H1 (cell line): ENCODE data around the gene TYMS. TPM values are rescaled to one million over a fixed set of nuclear protein-coding genes. Genes with fewer than 3 reads are reported as not detected.
A peak's percentile ranks its signal among the peaks of the same experiment; 100 is the strongest.

Source experiments
- CTCF ChIA-PET: fragments of 300-600 bp; sonication (Branson Sonifier 250); formaldehyde crosslinking; loops from one replicate; lab custom pipeline; 2021; ENCODE audit not compliant: partially characterized antibody; lab: Charles Lee
- POLR2A ChIA-PET: fragments of 300-600 bp; sonication (Branson Sonifier 250); formaldehyde crosslinking; loops from one replicate; lab custom pipeline; 2021; ENCODE audit warnings: inconsistent platforms; ENCODE audit not compliant: partially characterized antibody; lab: Charles Lee
- DNase-seq, 2 experiments: peaks; one replicate each; pipeline versions ENCODE4 v3.0.0 to v3.0.0-alpha.2; 2010 to 2022; ENCODE audit warnings: low spot score in 2 of 2, low read depth in 1 of 2, mixed read lengths in 1 of 2
- FAIRE-seq: peaks from 2 replicates; lab custom pipeline; 2011; peaks lifted over from hg19 to GRCh38; lab: Jason Lieb, UNC
- H2AFZ ChIP-seq: 2 replicates; pipeline ENCODE4 v1.8.1; 2012; ENCODE audit warnings: low read length, inconsistent platforms
- H2AK5ac ChIP-seq: 2 replicates; pipeline ENCODE4 v1.6.1; 2013; ENCODE audit warnings: low read depth, low read length
- H2BK120ac ChIP-seq: replicated peaks from 2 replicates; pipeline ENCODE3; 2013; ENCODE audit warnings: low read depth, low read length, inconsistent platforms
- H2BK12ac ChIP-seq: 2 replicates; pipeline ENCODE4 v1.6.1; 2013; ENCODE audit warnings: low read depth, low read length
- H2BK15ac ChIP-seq: 2 replicates; pipeline ENCODE4 v1.6.1; 2013; ENCODE audit warnings: low read length
- H2BK20ac ChIP-seq: 2 replicates; pipeline ENCODE4 v1.6.1; 2013; ENCODE audit warnings: low read length
- H2BK5ac ChIP-seq: 2 replicates; pipeline ENCODE4 v1.6.1; 2013; ENCODE audit warnings: low read depth, low read length
- H3K14ac ChIP-seq: 2 replicates; pipeline ENCODE4 v1.6.1; 2013; ENCODE audit warnings: inconsistent platforms; ENCODE audit not compliant: insufficient read length
- H3K18ac ChIP-seq: 2 replicates; pipeline ENCODE4 v1.6.1; 2013; ENCODE audit warnings: low read length; ENCODE audit errors: extremely low read depth
- H3K23ac ChIP-seq: 2 replicates; pipeline ENCODE4 v1.6.1; 2013; ENCODE audit warnings: inconsistent platforms; ENCODE audit not compliant: insufficient read length
- H3K23me2 ChIP-seq: 2 replicates; pipeline ENCODE4 v1.6.1; 2013; ENCODE audit warnings: low read depth, low read length
- H3K27ac ChIP-seq: 2 replicates; pipeline ENCODE4 v1.6.1; 2011; ENCODE audit warnings: low read depth, low read length, inconsistent platforms
- H3K27me3 ChIP-seq, 4 experiments: replicated peaks in 1 of 4; 1 replicate in 1 of 4; 2 replicates in 3 of 4; pipeline versions ENCODE4 v1.6.1 to v1.8.1; 2011 to 2013; ENCODE audit warnings: low read length in 3 of 4, mild to moderate bottlenecking in 3 of 4, inconsistent platforms in 2 of 4, mixed read lengths in 2 of 4, moderate library complexity in 1 of 4; ENCODE audit not compliant: control insufficient read depth in 3 of 4, insufficient read depth in 3 of 4; ENCODE audit errors: extremely low read depth in 1 of 4
- H3K36me3 ChIP-seq, 4 experiments: 2 replicates each; pipeline versions ENCODE4 v1.6.1 to v1.8.1; 2011 to 2013; ENCODE audit warnings: mild to moderate bottlenecking in 4 of 4, low read length in 3 of 4, moderate library complexity in 2 of 4, control low read depth in 1 of 4, inconsistent platforms in 1 of 4; ENCODE audit not compliant: insufficient read depth in 4 of 4, control insufficient read depth in 2 of 4
- H3K4ac ChIP-seq: replicated peaks from 2 replicates; pipeline ENCODE3; 2013; ENCODE audit warnings: low read length, low read depth, mixed read lengths, inconsistent platforms; ENCODE audit not compliant: insufficient read length
- H3K4me1 ChIP-seq, 4 experiments: replicated peaks in 1 of 4; 1 replicate in 1 of 4; 2 replicates in 3 of 4; pipeline versions ENCODE4 v1.6.1 to v1.8.1; 2011 to 2013; ENCODE audit warnings: low read length in 3 of 4, inconsistent platforms in 2 of 4, mixed read lengths in 1 of 4; ENCODE audit not compliant: insufficient read depth in 4 of 4, control insufficient read depth in 3 of 4
- H3K4me2 ChIP-seq, 2 experiments: 2 replicates each; pipeline versions ENCODE4 v1.6.1 to v1.8.1; 2011 to 2013; ENCODE audit warnings: low read depth in 2 of 2, low read length in 2 of 2, control low read depth in 1 of 2, inconsistent platforms in 1 of 2, mild to moderate bottlenecking in 1 of 2; ENCODE audit not compliant: insufficient read depth in 1 of 2
- H3K4me3 ChIP-seq, 4 experiments: fragments of 200-600, 300-600 bp in 1 of 4; sonication (generic), shearing (Covaris generic), sonication (Bioruptor Twin) in 1 of 4; 2 replicates each; pipeline versions ENCODE4 v1.5.1 to v1.8.1; 2011 to 2016; ENCODE audit warnings: low read length in 4 of 4, low read depth in 3 of 4, control low read depth in 2 of 4, inconsistent platforms in 2 of 4, mild to moderate bottlenecking in 2 of 4, mixed read lengths in 1 of 4, moderate library complexity in 1 of 4; ENCODE audit not compliant: insufficient read depth in 2 of 4; ENCODE audit errors: extremely low read depth in 1 of 4
- H3K56ac ChIP-seq: replicated peaks from 2 replicates; pipeline ENCODE3; 2013; ENCODE audit warnings: low read depth, mild to moderate bottlenecking, mixed read lengths, low read length, inconsistent platforms; ENCODE audit not compliant: insufficient read length
- H3K79me1 ChIP-seq: 2 replicates; pipeline ENCODE4 v1.6.1; 2013; ENCODE audit warnings: low read depth, low read length, control low read depth
- H3K79me2 ChIP-seq, 2 experiments: 2 replicates each; pipeline versions ENCODE4 v1.6.1 to v1.8.1; 2012 to 2013; ENCODE audit warnings: low read length in 2 of 2, mild to moderate bottlenecking in 2 of 2, inconsistent platforms in 1 of 2; ENCODE audit not compliant: insufficient read depth in 2 of 2, control insufficient read depth in 1 of 2
- H3K9ac ChIP-seq, 4 experiments: replicated peaks in 1 of 4; 1 replicate in 1 of 4; 2 replicates in 3 of 4; pipeline versions ENCODE4 v1.6.1 to v1.8.1; 2011 to 2013; ENCODE audit warnings: low read depth in 3 of 4, low read length in 3 of 4, control low read depth in 2 of 4, mild to moderate bottlenecking in 2 of 4, moderate library complexity in 2 of 4, inconsistent platforms in 1 of 4; ENCODE audit errors: extremely low read depth in 1 of 4
- H3K9me3 ChIP-seq, 2 experiments: 2 replicates each; pipeline versions ENCODE4 v1.6.1 to v1.8.1; 2012 to 2013; ENCODE audit warnings: mild to moderate bottlenecking in 2 of 2, moderate library complexity in 2 of 2, control low read depth in 1 of 2, inconsistent platforms in 1 of 2, low read depth in 1 of 2, low read length in 1 of 2, mixed read lengths in 1 of 2; ENCODE audit not compliant: insufficient read depth in 2 of 2
- H4K20me1 ChIP-seq, 2 experiments: replicated peaks in 1 of 2; 2 replicates each; pipeline versions ENCODE3 to v1.8.1; 2011 to 2013; ENCODE audit warnings: inconsistent platforms in 2 of 2, low read length in 2 of 2, mild to moderate bottlenecking in 1 of 2; ENCODE audit not compliant: insufficient read depth in 2 of 2, control insufficient read depth in 1 of 2
- H4K5ac ChIP-seq: 2 replicates; pipeline ENCODE4 v1.6.1; 2013; ENCODE audit warnings: low read length, low read depth, mixed read lengths, inconsistent platforms; ENCODE audit not compliant: insufficient read length
- H4K8ac ChIP-seq: 2 replicates; pipeline ENCODE4 v1.8.0; 2013; ENCODE audit warnings: mild to moderate bottlenecking, moderate library complexity, low read length, inconsistent platforms; ENCODE audit not compliant: insufficient read depth; ENCODE audit errors: extremely low read depth
- H4K91ac ChIP-seq: replicated peaks from 2 replicates; pipeline ENCODE3; 2013; ENCODE audit warnings: low read length, mixed read lengths, inconsistent platforms; ENCODE audit not compliant: insufficient read length
- whole genome bisulfite sequencing, 2 experiments: shearing (Covaris generic) in 1 of 2; methylation state at CpG; one replicate each; pipeline versions ENCODE4 v1.1.6 to v1.1.7; 2013 to 2015; ENCODE audit warnings: low lambda C conversion rate in 2 of 2, mixed read lengths in 2 of 2, inconsistent platforms in 1 of 2, low coverage in 1 of 2, missing lambda C conversion rate in 1 of 2; ENCODE audit not compliant: insufficient replicate concordance in 2 of 2, insufficient coverage in 1 of 2, insufficient read length in 1 of 2; ENCODE audit errors: extremely low coverage in 1 of 2, missing lambda C conversion rate in 1 of 2; 5-methylcytosine and 5-hydroxymethylcytosine counted together
- polyA plus RNA-seq, 7 experiments: library from polyadenylated mRNA; depleted of rRNA in 3 of 7; stranded (reverse) in 5 of 7; unstranded in 2 of 7; fragments of >200 nt in 5 of 7; fragments of 200-250 nt in 2 of 7; gene quantifications; 1 replicate in 5 of 7; 2 replicates in 1 of 7; 4 replicates in 1 of 7; pipeline versions ENCODE4 v1.2.1 to v1.2.3, GENCODE V29; 2011 to 2013; ENCODE audit warnings: missing spikeins in 2 of 7, mixed read lengths in 2 of 7
- total RNA-seq: library from RNA; stranded (reverse); fragmentation: NEBNext Ultra II Directional; extraction: Animal tissue kit (Norgen Biotek cat#: 25700); gene quantifications from 2 replicates; pipeline ENCODE4 v1.2.1, GENCODE V29; 2021

The TYMS gene
- total and polyA plus RNA-seq, 2 of the 8 experiments (the other 6 are each of a cell fraction or from before 2014, with no cell fraction given): 91.9 to 110 TPM

- Histone ChIP-seq H3K9ac (peak overlapping the region; percentile 82 to 89 (median 85)), H3K18ac (peak overlapping the region; percentile 86), H2BK120ac (no peak overlapping the region), H3K4me2 (peak overlapping the region; percentile 78), H3K27me3 (no peaks in the 10 kb centered on the region), H4K20me1 (peaks cover 2 to 8% of the 10 kb centered on the region in 2 experiments), H3K56ac (peak overlapping the region; percentile 87), H2BK15ac (peak overlapping the region; percentile 61; the same call in 1 of the 2 replicates), H3K4ac (peak overlapping the region; percentile 57), H3K79me1 (peaks cover 14% of the 10 kb centered on the region), H3K4me1 (peaks cover 0 to 10% (median 5%) of the 10 kb centered on the region in 4 experiments; a peak in 5 of 7 replicates), H4K91ac (peak overlapping the region; percentile 98), H4K5ac (peak overlapping the region; percentile 46), H3K14ac (no peak overlapping the region), H3K27ac (peak overlapping the region; percentile 84), H4K8ac (peak overlapping the region; percentile 79), H2AFZ (0 out of 2 replicates have a peak overlapping the region, but pooled peaks have one; percentile 36), H3K79me2 (peaks cover 0 to 47% of the 10 kb centered on the region in 2 experiments; a peak in 3 of 4 replicates), H2AK5ac (peak overlapping the region; percentile 32; the same call in 1 of the 2 replicates), H3K23me2 (peaks cover 4% of the 10 kb centered on the region; the same call in 1 of the 2 replicates), H3K36me3 (peaks cover 10 to 34% (median 16%) of the 10 kb centered on the region in 4 experiments; a peak in 7 of 8 replicates), H3K9me3 (peaks cover 5 to 7% of the 10 kb centered on the region in 2 experiments; a peak in 3 of 4 replicates), H3K4me3 (peak overlapping the region; percentile 78 to 96 (median 90)), H2BK12ac (0 out of 2 replicates have a peak overlapping the region, but pooled peaks have one; percentile 80), H2BK20ac (no peak overlapping the region), H2BK5ac (peak overlapping the region; percentile 93; the same call in 1 of the 2 replicates), H3K23ac (no peak overlapping the region)
- ChIA-PET CTCF (interaction anchor here (0.8 to 2.4 kb wide), 12 partner anchors 8 to 368 kb away, joined by 3 to 9 read pairs (median 4); no protein-coding TSS in a partner anchor), POLR2A (interaction anchor here (0.8 to 3.1 kb wide), 19 partner anchors 8 to 400 kb away, joined by 3 to 14 read pairs (median 4); partner anchors contain the start of genes ENOSF1 and THOC1)
- DNase-seq: peak; percentile 61 to 85
- FAIRE-seq: no peak
- WGBS, 2 experiments: 5% methylated on average over 68 of the region's 72 CpGs; no CpG with 5 or more reads in 1 of the 2 experiments
Observed at GRCh38 chr18:658001-658946, 821 bp downstream of the TYMS start.
